ENCODE measurements around the gene ADAMTS9. TPM values are rescaled to one million over a fixed set of nuclear protein-coding genes. Genes with fewer than 3 reads are reported as not detected.

The ADAMTS9 gene
- total and polyA plus RNA-seq, 7 donors, result 6.7 to 65.8 (median 16.1) TPM

- no peak overlapping the region for H3K4me3 ChIP-seq
- H3K27me3 ChIP-seq (ENCODE audit: insufficient read depth in 3 of 3, low read length in 2 of 3), result no peaks in the 10 kb centered on the region
- no peaks in the 10 kb centered on the region for H3K36me3 ChIP-seq (ENCODE audit: insufficient read depth in 1 of 2, low read depth in 1 of 2)
- peaks cover 3% of the 10 kb centered on the region for H3K4me1 ChIP-seq
- DNase-seq (no peak), ATAC-seq (no peak)
- 87 to 97% (median 90%) methylated on average over 3 of the region's 3 CpGs for WGBS, 3 donors
- no peak for TF ChIP-seq CTCF (IDR thresholded peaks at IDR 0.05)
- intact Hi-C loops (cut with DNase I), result no loop called here
- H3K9me3 ChIP-seq, result no peaks in the 10 kb centered on the region
- H3K27ac ChIP-seq, result no peak overlapping the region
Observed at GRCh38 chr3:64708456-64708855, 20.7 kb upstream of the ADAMTS9 start.

GRCh38 chr3:64705946-64706345 lies 18.1 kb upstream of the ADAMTS9 start:
- peaks cover 3% of the 10 kb centered on the region for H3K4me1 ChIP-seq
- H3K4me3 ChIP-seq, result no peak overlapping the region
- H3K27ac ChIP-seq, result no peak overlapping the region
- ATAC-seq (no peak), DNase-seq (no peak)
- H3K27me3 ChIP-seq (ENCODE audit: insufficient read depth in 3 of 3, low read length in 2 of 3), result no peaks in the 10 kb centered on the region
- 93 to 98% (median 95%) methylated on average over 2 of the region's 2 CpGs for WGBS, 3 donors
- no peak for TF ChIP-seq CTCF (IDR thresholded peaks at IDR 0.05)
- H3K9me3 ChIP-seq, result no peaks in the 10 kb centered on the region
- intact Hi-C loops (cut with DNase I), result no loop called here
- H3K36me3 ChIP-seq (ENCODE audit: insufficient read depth in 1 of 2, low read depth in 1 of 2), result no peaks in the 10 kb centered on the region

GRCh38 chr3:64696896-64697295 lies 9.1 kb upstream of the ADAMTS9 start:
- 32 to 36% (median 34%) methylated on average over 2 of the region's 2 CpGs for WGBS, 3 donors

GRCh38 chr3:64694114-64694513 lies 6.3 kb upstream of the ADAMTS9 start:
- 87 to 97% (median 94%) methylated on average over 2 of the region's 2 CpGs for WGBS, 3 donors
- Histone ChIP-seq H3K27me3 (ENCODE audit: insufficient read depth in 3 of 3, low read length in 2 of 3) (no peaks in the 10 kb centered on the region), H3K4me3 (no peak overlapping the region), H3K9me3 (no peaks in the 10 kb centered on the region), H3K27ac (no peak overlapping the region), H3K36me3 (ENCODE audit: insufficient read depth in 1 of 2, low read depth in 1 of 2) (no peaks in the 10 kb centered on the region), H3K4me1 (peaks cover 20% of the 10 kb centered on the region)
- DNase-seq, result no peak
- intact Hi-C loops (cut with DNase I), result loop anchor here in 1 of 2 donors (5.0 kb wide), 1 partner anchor 33 kb away; no protein-coding TSS in a partner anchor
- ATAC-seq, result peak; percentile 58 to 84 (median 64)
- no peak for TF ChIP-seq CTCF (IDR thresholded peaks at IDR 0.05)

More at GRCh38 chr3:64696896-64697295, 9.1 kb upstream of the ADAMTS9 start:
- Histone ChIP-seq H3K36me3 (ENCODE audit: insufficient read depth in 1 of 2, low read depth in 1 of 2) (no peaks in the 10 kb centered on the region), H3K27ac (no peak overlapping the region), H3K9me3 (no peaks in the 10 kb centered on the region), H3K27me3 (ENCODE audit: insufficient read depth in 3 of 3, low read length in 2 of 3) (no peaks in the 10 kb centered on the region), H3K4me1 (peaks cover 13% of the 10 kb centered on the region), H3K4me3 (no peak overlapping the region)
- ATAC-seq (peak in 2 of 4 donors; percentile 50 to 51), DNase-seq (no peak)
- no peak for TF ChIP-seq CTCF (IDR thresholded peaks at IDR 0.05)
- intact Hi-C loops (cut with DNase I), result no loop called here

- no peak for TF ChIP-seq CTCF (IDR thresholded peaks at IDR 0.05)
- no peak for DNase-seq
- 78 to 80% (median 78%) methylated on average over 3 of the region's 3 CpGs for WGBS, 3 donors
- H3K27me3 ChIP-seq (ENCODE audit: insufficient read depth in 3 of 3, low read length in 2 of 3), result no peaks in the 10 kb centered on the region
- no peak for ATAC-seq
- no peak overlapping the region for H3K27ac ChIP-seq
- no peaks in the 10 kb centered on the region for H3K9me3 ChIP-seq
- no peaks in the 10 kb centered on the region for H3K36me3 ChIP-seq (ENCODE audit: insufficient read depth in 1 of 2, low read depth in 1 of 2)
- H3K4me1 ChIP-seq, result peaks cover 20% of the 10 kb centered on the region
- intact Hi-C loops (cut with DNase I), result loop anchor here in 1 of 2 donors (5.0 kb wide), 1 partner anchor 34 kb away; no protein-coding TSS in a partner anchor
- no peak overlapping the region for H3K4me3 ChIP-seq
Observed at GRCh38 chr3:64693031-64693430, 5.2 kb upstream of the ADAMTS9 start.
